Mesothelial cell of epicardium (in vitro differentiated cells): Measurements from ENCODE around the gene FAM117B. TPM values are rescaled to one million over a fixed set of nuclear protein-coding genes. Genes with fewer than 3 reads are reported as not detected.
"Not testable (repeated sequence)": the region's sequence is repeated elsewhere in the genome, so short reads cannot be mapped to it uniquely, and the experiment has no call there.

Experiments used
- DNase-seq, 2 experiments: peaks; one replicate each; pipeline ENCODE4 v3.0.0; 2021; ENCODE audit warnings: low spot score in 2 of 2; ENCODE audit not compliant: unreplicated experiment in 2 of 2
- H3K27ac Mint-ChIP-seq: 2 replicates; pipeline ENCODE4 v1.8.0; 2021; ENCODE audit warnings: mixed read lengths
- H3K27me3 Mint-ChIP-seq: 2 replicates; pipeline ENCODE4 v1.8.0; 2021; ENCODE audit warnings: low read depth, mixed read lengths
- H3K36me3 Mint-ChIP-seq: 2 replicates; pipeline ENCODE4 v1.8.0; 2021; ENCODE audit warnings: mixed read lengths
- H3K4me1 Mint-ChIP-seq: 2 replicates; pipeline ENCODE4 v1.8.0; 2021; ENCODE audit warnings: mixed read lengths
- H3K4me3 Mint-ChIP-seq: 2 replicates; pipeline ENCODE4 v1.8.0; 2021; ENCODE audit warnings: mild to moderate bottlenecking, moderate library complexity, mixed read lengths
- H3K9me3 Mint-ChIP-seq: 2 replicates; pipeline ENCODE4 v1.8.0; 2021; ENCODE audit warnings: mixed read lengths
- total RNA-seq: library from RNA; stranded (reverse); gene quantifications from 3 replicates; pipeline ENCODE4 v1.2.1, GENCODE V29; 2021
- TF ChIP-seq, protein P1 (sequence below): fragments of 200-600 bp; sonication (generic); IDR thresholded peaks from one replicate; pipeline ENCODE4 v1.5.0; 2021; ENCODE audit warnings: antibody characterized with exemption; ENCODE audit not compliant: unreplicated experiment

The FAM117B gene
- total RNA-seq, 1 donor from 2014 or later: 29.2 TPM

- no peaks in the 10 kb centered on the region for H3K27me3 Mint-ChIP-seq
Measured at GRCh38 chr2:202780514-202781021, 145.8 kb downstream of the FAM117B start.

GRCh38 chr2:202782940-202783558 is 148.3 kb downstream of the FAM117B start:
- TF ChIP-seq, protein P1, sequence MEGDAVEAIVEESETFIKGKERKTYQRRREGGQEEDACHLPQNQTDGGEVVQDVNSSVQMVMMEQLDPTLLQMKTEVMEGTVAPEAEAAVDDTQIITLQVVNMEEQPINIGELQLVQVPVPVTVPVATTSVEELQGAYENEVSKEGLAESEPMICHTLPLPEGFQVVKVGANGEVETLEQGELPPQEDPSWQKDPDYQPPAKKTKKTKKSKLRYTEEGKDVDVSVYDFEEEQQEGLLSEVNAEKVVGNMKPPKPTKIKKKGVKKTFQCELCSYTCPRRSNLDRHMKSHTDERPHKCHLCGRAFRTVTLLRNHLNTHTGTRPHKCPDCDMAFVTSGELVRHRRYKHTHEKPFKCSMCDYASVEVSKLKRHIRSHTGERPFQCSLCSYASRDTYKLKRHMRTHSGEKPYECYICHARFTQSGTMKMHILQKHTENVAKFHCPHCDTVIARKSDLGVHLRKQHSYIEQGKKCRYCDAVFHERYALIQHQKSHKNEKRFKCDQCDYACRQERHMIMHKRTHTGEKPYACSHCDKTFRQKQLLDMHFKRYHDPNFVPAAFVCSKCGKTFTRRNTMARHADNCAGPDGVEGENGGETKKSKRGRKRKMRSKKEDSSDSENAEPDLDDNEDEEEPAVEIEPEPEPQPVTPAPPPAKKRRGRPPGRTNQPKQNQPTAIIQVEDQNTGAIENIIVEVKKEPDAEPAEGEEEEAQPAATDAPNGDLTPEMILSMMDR: no peak
- H3K4me1 Mint-ChIP-seq: peaks cover 12% of the 10 kb centered on the region
- H3K9me3 Mint-ChIP-seq: peaks cover 3% of the 10 kb centered on the region
- peaks cover 43% of the 10 kb centered on the region for H3K36me3 Mint-ChIP-seq
- H3K27me3 Mint-ChIP-seq: no peaks in the 10 kb centered on the region
- H3K27ac Mint-ChIP-seq: peak overlapping the region; percentile 51
- no peak overlapping the region for H3K4me3 Mint-ChIP-seq
- DNase-seq: no peak

More at GRCh38 chr2:202780514-202781021, 145.8 kb downstream of the FAM117B start:
- TF ChIP-seq, protein P1: no peak
- peaks cover 46% of the 10 kb centered on the region for H3K36me3 Mint-ChIP-seq
- peaks cover 4% of the 10 kb centered on the region for H3K4me1 Mint-ChIP-seq
- no peak overlapping the region for H3K27ac Mint-ChIP-seq
- DNase-seq: no peak
- no peak overlapping the region for H3K4me3 Mint-ChIP-seq
- H3K9me3 Mint-ChIP-seq: peaks cover 3% of the 10 kb centered on the region

- TF ChIP-seq, protein P1: no peak
- Mint-ChIP-seq H3K9me3 (no peaks in the 10 kb centered on the region), H3K4me1 (peaks cover 12% of the 10 kb centered on the region), H3K36me3 (peaks cover 47% of the 10 kb centered on the region), H3K4me3 (no peak overlapping the region), H3K27me3 (no peaks in the 10 kb centered on the region), H3K27ac (peak overlapping the region; percentile 15)
- DNase-seq: no peak
Measured at GRCh38 chr2:202786842-202787241, 152.1 kb downstream of the FAM117B start.

DNA sequence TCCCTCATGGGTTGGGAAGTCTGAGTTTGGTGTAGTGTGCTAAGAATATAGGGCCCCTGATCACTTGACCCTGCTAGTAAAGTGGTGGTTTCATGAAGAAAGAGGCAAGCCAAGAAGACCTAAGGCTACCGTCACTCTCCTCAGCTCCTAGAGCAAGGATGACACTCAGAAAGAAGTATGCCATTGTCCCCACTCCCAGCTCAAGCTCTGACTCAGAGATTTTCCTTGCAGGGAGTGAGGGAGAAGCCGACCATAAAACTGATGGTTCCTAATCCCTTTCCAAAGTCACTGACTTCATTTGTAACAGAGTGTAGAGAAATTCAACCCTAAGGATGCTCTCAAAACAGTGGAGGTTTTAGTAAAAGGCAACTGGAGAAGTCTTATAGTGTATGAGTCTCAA is 155.9 kb downstream of the FAM117B start:
- H3K27ac Mint-ChIP-seq: no peak overlapping the region
- peaks cover 8% of the 10 kb centered on the region for H3K4me1 Mint-ChIP-seq
- peaks cover 3% of the 10 kb centered on the region for H3K9me3 Mint-ChIP-seq
- H3K27me3 Mint-ChIP-seq: no peaks in the 10 kb centered on the region
- no peak overlapping the region for H3K4me3 Mint-ChIP-seq
- peaks cover 42% of the 10 kb centered on the region for H3K36me3 Mint-ChIP-seq
- TF ChIP-seq, protein P1: no peak
- no peak for DNase-seq

GRCh38 chr2:202797944-202798343 is 163.2 kb downstream of the FAM117B start:
- Mint-ChIP-seq H3K4me1 (no peaks in the 10 kb centered on the region), H3K36me3 (peaks cover 33% of the 10 kb centered on the region), H3K4me3 (no peak overlapping the region), H3K9me3 (peaks cover 19% of the 10 kb centered on the region), H3K27me3 (no peaks in the 10 kb centered on the region), H3K27ac (no peak overlapping the region)
- no peak for DNase-seq
- TF ChIP-seq, protein P1: no peak

- H3K27ac Mint-ChIP-seq: not testable (repeated sequence)
Measured at GRCh38 chr2:202805911-202806310, 171.1 kb downstream of the FAM117B start.

GRCh38 chr2:202807431-202808138 is 172.8 kb downstream of the FAM117B start:
- not testable (repeated sequence) for DNase-seq, H3K27ac Mint-ChIP-seq, H3K4me3 Mint-ChIP-seq, H3K27me3 Mint-ChIP-seq, H3K4me1 Mint-ChIP-seq
- H3K9me3 Mint-ChIP-seq: peaks cover 21% of the 10 kb centered on the region
- H3K36me3 Mint-ChIP-seq: peaks cover 39% of the 10 kb centered on the region

More at GRCh38 chr2:202805911-202806310, 171.1 kb downstream of the FAM117B start:
- Mint-ChIP-seq H3K9me3 (peaks cover 14% of the 10 kb centered on the region), H3K36me3 (peaks cover 32% of the 10 kb centered on the region)
- not testable (repeated sequence) for H3K4me1 Mint-ChIP-seq, H3K4me3 Mint-ChIP-seq, H3K27me3 Mint-ChIP-seq, DNase-seq
